ENCODE results near the gene ELOB. TPM values are rescaled to one million over a fixed set of nuclear protein-coding genes. Genes with fewer than 3 reads are reported as not detected.

The ELOB gene
- total and polyA plus RNA-seq, 4 experiments from 2014 or later: 83.0 to 270 (median 177) TPM

DNA sequence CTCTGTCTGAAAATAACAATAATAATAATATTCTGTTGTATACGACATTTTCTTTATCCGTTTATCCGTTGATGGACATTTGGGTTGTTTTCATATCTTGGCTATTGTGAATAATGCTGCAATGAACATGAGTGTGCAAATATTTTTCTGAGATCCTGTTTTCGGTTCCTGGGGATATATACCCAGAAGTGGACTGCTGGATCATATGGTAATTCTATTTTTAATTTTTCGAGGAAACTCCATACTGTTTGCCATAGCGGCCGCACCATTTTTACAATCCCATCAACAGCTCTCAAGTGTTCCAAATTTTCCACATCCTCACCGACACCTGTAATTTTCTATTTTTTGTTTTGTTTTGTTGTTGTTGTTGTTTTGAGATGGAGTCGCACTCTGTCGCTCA lies 15.9 kb upstream of the ELOB start:
- Histone ChIP-seq H3K4me1 (ENCODE audit: insufficient read depth, low read length) (no peaks in the 10 kb centered on the region), H3K36me3 (ENCODE audit: insufficient read depth, low read length) (no peaks in the 10 kb centered on the region), H3K27ac (ENCODE audit: low read depth, low read length) (no peak overlapping the region), H3K9me3 (ENCODE audit: control insufficient read depth in 1 of 2, low read length in 2 of 2) (no peaks in the 10 kb centered on the region), H3K4me3 (ENCODE audit: low read length in 2 of 2) (no peak overlapping the region), H3K27me3 (ENCODE audit: insufficient read depth, low read length) (peaks cover 4% of the 10 kb centered on the region)
- H3K36me3 Mint-ChIP-seq: no peaks in the 10 kb centered on the region
- H3K9me3 Mint-ChIP-seq: no peaks in the 10 kb centered on the region
- ChIA-PET CTCF (ENCODE audit: partially characterized antibody) (no interaction called here), POLR2A (ENCODE audit: partially characterized antibody) (no interaction called here)
- H3K4me1 Mint-ChIP-seq: no peaks in the 10 kb centered on the region
- no peak overlapping the region for H3K4me3 Mint-ChIP-seq
- intact Hi-C loops (cut with micrococcal nuclease): no loop called here
- DNase-seq: peak in 1 of 5 donors; percentile 5
- H3K27ac Mint-ChIP-seq: no peak overlapping the region
- H3K27me3 Mint-ChIP-seq: peaks cover 20 to 32% of the 10 kb centered on the region in 2 donors

DNA sequence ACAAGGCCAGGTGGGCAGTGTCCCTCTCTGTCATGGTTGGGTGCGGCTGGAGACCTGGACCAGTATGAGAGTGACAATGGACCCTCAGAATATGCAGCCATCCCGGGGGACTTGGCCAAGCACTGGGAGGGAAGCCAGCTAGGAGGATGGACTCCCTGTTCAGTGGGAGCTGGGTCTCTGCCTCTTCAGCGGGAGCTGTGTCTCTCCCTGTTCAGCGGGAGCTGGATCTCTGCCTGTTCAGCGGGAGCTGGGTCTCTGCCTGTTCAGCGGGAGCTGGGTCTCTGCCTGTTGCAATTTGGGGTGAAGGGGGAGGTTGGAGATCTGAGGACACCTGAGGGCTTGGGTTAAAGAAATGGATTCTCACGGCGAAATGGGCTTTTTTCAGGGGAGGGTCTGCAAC lies 14.1 kb upstream of the ELOB start:
- peaks cover 2% of the 10 kb centered on the region for H3K4me1 ChIP-seq (ENCODE audit: insufficient read depth, low read length)
- intact Hi-C loops (cut with micrococcal nuclease): no loop called here
- ChIA-PET POLR2A (ENCODE audit: partially characterized antibody) (interaction anchor here (1.0 kb wide), 1 partner anchor 13 kb away, joined by 3 read pairs; no protein-coding TSS in a partner anchor), CTCF (ENCODE audit: partially characterized antibody) (interaction anchor here (1.0 kb wide), 1 partner anchor 171 kb away, joined by 3 read pairs; no protein-coding TSS in a partner anchor)
- Mint-ChIP-seq H3K27me3 (peaks cover 18 to 35% of the 10 kb centered on the region in 2 donors), H3K36me3 (no peaks in the 10 kb centered on the region), H3K4me1 (peaks cover 0 to under 1% (median 0%) of the 10 kb centered on the region in 4 donors), H3K27ac (no peak overlapping the region), H3K4me3 (no peak overlapping the region), H3K9me3 (no peaks in the 10 kb centered on the region)
- H3K4me3 ChIP-seq (ENCODE audit: low read length in 2 of 2): no peak overlapping the region
- no peaks in the 10 kb centered on the region for H3K9me3 ChIP-seq (ENCODE audit: control insufficient read depth in 1 of 2, low read length in 2 of 2)
- peaks cover 4% of the 10 kb centered on the region for H3K27me3 ChIP-seq (ENCODE audit: insufficient read depth, low read length)
- H3K27ac ChIP-seq (ENCODE audit: low read depth, low read length): no peak overlapping the region
- DNase-seq: peak in 1 of 5 donors; percentile 16
- H3K36me3 ChIP-seq (ENCODE audit: insufficient read depth, low read length): no peaks in the 10 kb centered on the region

GRCh38 chr16:2790631-2791030 lies 13.6 kb upstream of the ELOB start:
- no peaks in the 10 kb centered on the region for H3K9me3 ChIP-seq (ENCODE audit: control insufficient read depth in 1 of 2, low read length in 2 of 2)
- no peak overlapping the region for H3K4me3 ChIP-seq (ENCODE audit: low read length in 2 of 2)
- intact Hi-C loops (cut with micrococcal nuclease): no loop called here
- Mint-ChIP-seq H3K27me3 (peaks cover 21 to 32% of the 10 kb centered on the region in 2 donors), H3K27ac (no peak overlapping the region), H3K4me3 (no peak overlapping the region), H3K4me1 (peaks cover 0 to 4% (median 0%) of the 10 kb centered on the region in 4 donors), H3K9me3 (no peaks in the 10 kb centered on the region), H3K36me3 (no peaks in the 10 kb centered on the region)
- H3K4me1 ChIP-seq (ENCODE audit: insufficient read depth, low read length): peaks cover 7% of the 10 kb centered on the region
- DNase-seq: peak in 1 of 5 donors; percentile 19
- POLR2A ChIA-PET (ENCODE audit: partially characterized antibody): no interaction called here
- CTCF ChIA-PET (ENCODE audit: partially characterized antibody): interaction anchor here (1.0 kb wide), 1 partner anchor 172 kb away, joined by 3 read pairs; no protein-coding TSS in a partner anchor
- no peaks in the 10 kb centered on the region for H3K36me3 ChIP-seq (ENCODE audit: insufficient read depth, low read length)
- H3K27ac ChIP-seq (ENCODE audit: low read depth, low read length): no peak overlapping the region
- peaks cover 4% of the 10 kb centered on the region for H3K27me3 ChIP-seq (ENCODE audit: insufficient read depth, low read length)

GRCh38 chr16:2787961-2788360 lies 10.9 kb upstream of the ELOB start:
- no peaks in the 10 kb centered on the region for H3K36me3 ChIP-seq (ENCODE audit: insufficient read depth, low read length)
- CTCF ChIA-PET (ENCODE audit: partially characterized antibody): no interaction called here
- no peak overlapping the region for H3K27ac ChIP-seq (ENCODE audit: low read depth, low read length)
- Mint-ChIP-seq H3K27ac (no peak overlapping the region), H3K27me3 (peaks cover 16 to 23% of the 10 kb centered on the region in 2 donors), H3K4me3 (no peak overlapping the region), H3K36me3 (no peaks in the 10 kb centered on the region), H3K4me1 (peaks cover 1 to 8% (median 5%) of the 10 kb centered on the region in 4 donors), H3K9me3 (no peaks in the 10 kb centered on the region)
- no peak for DNase-seq
- peaks cover 16% of the 10 kb centered on the region for H3K4me1 ChIP-seq (ENCODE audit: insufficient read depth, low read length)
- H3K27me3 ChIP-seq (ENCODE audit: insufficient read depth, low read length): no peaks in the 10 kb centered on the region
- POLR2A ChIA-PET (ENCODE audit: partially characterized antibody): interaction anchor here (1.2 to 3.2 kb wide), 2 partner anchors 11 to 35 kb away, joined by 4 to 14 read pairs; partner anchors contain the start of gene ELOB
- intact Hi-C loops (cut with micrococcal nuclease): no loop called here
- H3K9me3 ChIP-seq (ENCODE audit: control insufficient read depth in 1 of 2, low read length in 2 of 2): no peaks in the 10 kb centered on the region
- no peak overlapping the region for H3K4me3 ChIP-seq (ENCODE audit: low read length in 2 of 2)

- no peak within 1 kb of the TSS for H3K27ac ChIP-seq (ENCODE audit: low read depth, low read length)
- CTCF ChIA-PET (ENCODE audit: partially characterized antibody): no interaction called here
- no peak for DNase-seq
- peaks cover 16% of the 10 kb centered on the region for H3K4me1 ChIP-seq (ENCODE audit: insufficient read depth, low read length)
- no peak within 1 kb of the TSS for H3K27ac Mint-ChIP-seq
- no peak within 1 kb of the TSS for H3K4me3 ChIP-seq (ENCODE audit: low read length in 2 of 2)
- no peaks in the 10 kb centered on the region for H3K27me3 ChIP-seq (ENCODE audit: insufficient read depth, low read length)
- peak within 1 kb of the TSS in 4 of 8 donors; percentile 21 to 54 (median 26) for H3K4me3 Mint-ChIP-seq
- peaks cover 15 to 22% of the 10 kb centered on the region in 2 donors for H3K27me3 Mint-ChIP-seq
- no peaks in the 10 kb centered on the region for H3K36me3 Mint-ChIP-seq
- H3K9me3 ChIP-seq (ENCODE audit: control insufficient read depth in 1 of 2, low read length in 2 of 2): no peaks in the 10 kb centered on the region
- H3K4me1 Mint-ChIP-seq: peaks cover 1 to 8% (median 5%) of the 10 kb centered on the region in 4 donors
- no peaks in the 10 kb centered on the region for H3K9me3 Mint-ChIP-seq
- intact Hi-C loops (cut with micrococcal nuclease): no loop called here
- POLR2A ChIA-PET (ENCODE audit: partially characterized antibody): interaction anchor here (1.2 to 3.2 kb wide), 2 partner anchors 10 to 34 kb away, joined by 4 to 14 read pairs; partner anchors contain the start of gene ELOB
- no peaks in the 10 kb centered on the region for H3K36me3 ChIP-seq (ENCODE audit: insufficient read depth, low read length)
Measured at GRCh38 chr16:2787406-2787805, 10.3 kb upstream of the ELOB start, which contains the start of gene PRSS33. TSS of gene PRSS33 (minus strand) at chr16:2787560. CDS start at chr16:2786547, 1,013 bp downstream.

GRCh38 chr16:2786826-2787151 lies 9.7 kb upstream of the ELOB start:
- H3K36me3 ChIP-seq (ENCODE audit: insufficient read depth, low read length): no peaks in the 10 kb centered on the region
- intact Hi-C loops (cut with micrococcal nuclease): no loop called here
- Mint-ChIP-seq H3K27ac (no peak overlapping the region), H3K36me3 (no peaks in the 10 kb centered on the region), H3K4me3 (no peak overlapping the region), H3K9me3 (no peaks in the 10 kb centered on the region), H3K4me1 (peaks cover 1 to 8% (median 5%) of the 10 kb centered on the region in 4 donors), H3K27me3 (peaks cover 13 to 18% of the 10 kb centered on the region in 2 donors)
- H3K27ac ChIP-seq (ENCODE audit: low read depth, low read length): no peak overlapping the region
- no peaks in the 10 kb centered on the region for H3K27me3 ChIP-seq (ENCODE audit: insufficient read depth, low read length)
- H3K9me3 ChIP-seq (ENCODE audit: control insufficient read depth in 1 of 2, low read length in 2 of 2): no peaks in the 10 kb centered on the region
- ChIA-PET POLR2A (ENCODE audit: partially characterized antibody) (interaction anchor here (3.2 kb wide), 1 partner anchor 9 kb away, joined by 14 read pairs; the partner anchor contains the start of gene ELOB), CTCF (ENCODE audit: partially characterized antibody) (no interaction called here)
- DNase-seq: no peak
- peaks cover 16% of the 10 kb centered on the region for H3K4me1 ChIP-seq (ENCODE audit: insufficient read depth, low read length)
- no peak overlapping the region for H3K4me3 ChIP-seq (ENCODE audit: low read length in 2 of 2)

GRCh38 chr16:2786061-2786825 lies 9.2 kb upstream of the ELOB start:
- no peak overlapping the region for H3K4me3 ChIP-seq (ENCODE audit: low read length in 2 of 2)
- H3K4me3 Mint-ChIP-seq: peak overlapping the region in 7 of 8 donors; percentile 28 to 76 (median 48)
- H3K27me3 Mint-ChIP-seq: peaks cover 11 to 15% of the 10 kb centered on the region in 2 donors
- H3K9me3 Mint-ChIP-seq: no peaks in the 10 kb centered on the region
- no peak overlapping the region for H3K27ac Mint-ChIP-seq
- H3K4me1 ChIP-seq (ENCODE audit: insufficient read depth, low read length): peaks cover 16% of the 10 kb centered on the region
- H3K27me3 ChIP-seq (ENCODE audit: insufficient read depth, low read length): no peaks in the 10 kb centered on the region
- POLR2A ChIA-PET (ENCODE audit: partially characterized antibody): interaction anchor here (0.7 to 3.6 kb wide), 3 partner anchors 9 to 33 kb away, joined by 3 to 15 read pairs (median 14); partner anchors contain the start of genes ELOB and SRRM2
- no peaks in the 10 kb centered on the region for H3K36me3 Mint-ChIP-seq
- no peak overlapping the region for H3K27ac ChIP-seq (ENCODE audit: low read depth, low read length)
- CTCF ChIA-PET (ENCODE audit: partially characterized antibody): no interaction called here
- no peaks in the 10 kb centered on the region for H3K9me3 ChIP-seq (ENCODE audit: control insufficient read depth in 1 of 2, low read length in 2 of 2)
- intact Hi-C loops (cut with micrococcal nuclease): no loop called here
- H3K4me1 Mint-ChIP-seq: peaks cover 1 to 8% (median 5%) of the 10 kb centered on the region in 4 donors
- H3K36me3 ChIP-seq (ENCODE audit: insufficient read depth, low read length): no peaks in the 10 kb centered on the region
- DNase-seq: no peak
